Peyer's patch (tissue), 4 donors: ENCODE results near the gene GNAQ.

Source experiments
- POLR2A ChIP-seq, 2 donors: fragments of 450-650 bp; IDR thresholded peaks; one replicate each; pipeline ENCODE4 v1.5.1; 2017; ENCODE audit warnings: antibody characterized with exemption in 2 of 2, mild to moderate bottlenecking in 2 of 2, moderate library complexity in 2 of 2
- TF ChIP-seq, protein P1 (sequence below), 6 experiments: fragments of 450-650 bp in 4 of 6; fragments of 200-600 bp in 2 of 6; sonication (generic) in 1 of 6; IDR thresholded peaks; one replicate each; pipeline ENCODE4 v1.5.1; 2017 to 2019; ENCODE audit warnings: antibody characterized with exemption in 6 of 6, mild to moderate bottlenecking in 3 of 6, moderate library complexity in 1 of 6

DNA sequence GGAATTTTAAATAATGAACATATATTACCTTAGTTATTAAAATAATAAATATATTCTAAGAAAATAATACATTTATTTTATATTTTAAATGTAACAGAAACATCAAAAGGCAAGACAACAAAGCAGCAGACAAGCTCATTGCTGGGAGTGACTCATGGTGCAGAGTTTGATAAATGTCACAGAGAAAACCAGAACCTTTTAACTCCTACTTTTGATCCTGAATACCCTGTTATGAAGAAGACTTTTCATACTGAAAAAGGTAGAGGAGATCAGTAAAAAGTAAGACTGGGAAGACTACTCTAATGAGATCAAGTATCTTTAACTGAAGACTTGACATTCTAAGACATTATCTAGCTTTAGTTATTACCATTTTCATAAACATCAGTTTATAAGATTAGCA is 284.4 kb downstream of the GNAQ start:
- TF ChIP-seq, protein P1, sequence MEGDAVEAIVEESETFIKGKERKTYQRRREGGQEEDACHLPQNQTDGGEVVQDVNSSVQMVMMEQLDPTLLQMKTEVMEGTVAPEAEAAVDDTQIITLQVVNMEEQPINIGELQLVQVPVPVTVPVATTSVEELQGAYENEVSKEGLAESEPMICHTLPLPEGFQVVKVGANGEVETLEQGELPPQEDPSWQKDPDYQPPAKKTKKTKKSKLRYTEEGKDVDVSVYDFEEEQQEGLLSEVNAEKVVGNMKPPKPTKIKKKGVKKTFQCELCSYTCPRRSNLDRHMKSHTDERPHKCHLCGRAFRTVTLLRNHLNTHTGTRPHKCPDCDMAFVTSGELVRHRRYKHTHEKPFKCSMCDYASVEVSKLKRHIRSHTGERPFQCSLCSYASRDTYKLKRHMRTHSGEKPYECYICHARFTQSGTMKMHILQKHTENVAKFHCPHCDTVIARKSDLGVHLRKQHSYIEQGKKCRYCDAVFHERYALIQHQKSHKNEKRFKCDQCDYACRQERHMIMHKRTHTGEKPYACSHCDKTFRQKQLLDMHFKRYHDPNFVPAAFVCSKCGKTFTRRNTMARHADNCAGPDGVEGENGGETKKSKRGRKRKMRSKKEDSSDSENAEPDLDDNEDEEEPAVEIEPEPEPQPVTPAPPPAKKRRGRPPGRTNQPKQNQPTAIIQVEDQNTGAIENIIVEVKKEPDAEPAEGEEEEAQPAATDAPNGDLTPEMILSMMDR (IDR thresholded peaks at IDR 0.05), result no peak
- TF ChIP-seq POLR2A (IDR thresholded peaks at IDR 0.05), result no peak
